Stimulated activated naive CD8-positive, alpha-beta T cell treated with anti-CD3 and anti-CD28 coated beads, Interleukin-15, amount 100 ng/mL, for 72 hours (primary cell): ENCODE measurements around the gene RPLP1.

Source experiments
- ATAC-seq: fragments of 150-1000 bp; cut with Tn5 transposase; 2 replicates; pipeline ENCODE4 v1.10.0; 2021; ENCODE audit warnings: mild to moderate bottlenecking, moderate library complexity
- DNase-seq, 2 donors: peaks; one replicate each; pipeline ENCODE4 v3.0.0; 2021 to 2022
- H3K27ac Mint-ChIP-seq, 2 donors: one replicate each; pipeline ENCODE4 v1.8.0; 2022; ENCODE audit warnings: mild to moderate bottlenecking in 2 of 2, mixed read lengths in 2 of 2, moderate library complexity in 2 of 2
- H3K27me3 Mint-ChIP-seq: one replicate; pipeline ENCODE4 v1.8.0; 2022; ENCODE audit warnings: mixed read lengths
- H3K4me1 Mint-ChIP-seq: one replicate; pipeline ENCODE4 v1.8.0; 2022; ENCODE audit warnings: mild to moderate bottlenecking, mixed read lengths
- H3K4me3 Mint-ChIP-seq, 2 donors: one replicate each; pipeline ENCODE4 v1.8.0; 2022; ENCODE audit warnings: mild to moderate bottlenecking in 2 of 2, mixed read lengths in 2 of 2, moderate library complexity in 1 of 2
- H3K9me3 Mint-ChIP-seq, 2 donors: one replicate each; pipeline ENCODE4 v1.8.0; 2022; ENCODE audit warnings: mixed read lengths in 2 of 2

Gene RPLP1

DNA sequence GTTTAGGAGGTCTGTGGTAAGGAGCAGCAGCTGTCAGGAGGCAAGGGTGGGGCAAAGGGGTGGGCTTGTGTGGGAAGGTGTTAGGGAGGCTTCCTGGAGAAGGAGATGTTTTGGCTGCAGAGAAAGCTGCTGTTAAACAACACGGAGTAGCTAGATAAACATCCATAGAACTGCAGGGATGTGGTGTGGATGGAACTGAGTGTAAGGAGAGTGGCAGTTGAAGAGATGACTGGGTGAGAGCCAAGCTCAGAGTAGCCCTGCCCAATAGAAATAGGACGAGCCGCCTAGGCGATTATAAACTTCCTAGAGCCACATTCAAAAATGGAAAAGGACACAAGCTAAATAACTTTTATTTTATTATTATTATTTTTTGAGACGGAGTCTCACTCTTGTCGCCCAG is 19.9 kb downstream of the RPLP1 start:
- Mint-ChIP-seq H3K4me3 (no peak overlapping the region), H3K9me3 (no peaks in the 10 kb centered on the region), H3K27me3 (peaks cover 9% of the 10 kb centered on the region), H3K4me1 (peaks cover 27% of the 10 kb centered on the region), H3K27ac (no peak overlapping the region)
- ATAC-seq (no peak), DNase-seq (no peak)

DNA sequence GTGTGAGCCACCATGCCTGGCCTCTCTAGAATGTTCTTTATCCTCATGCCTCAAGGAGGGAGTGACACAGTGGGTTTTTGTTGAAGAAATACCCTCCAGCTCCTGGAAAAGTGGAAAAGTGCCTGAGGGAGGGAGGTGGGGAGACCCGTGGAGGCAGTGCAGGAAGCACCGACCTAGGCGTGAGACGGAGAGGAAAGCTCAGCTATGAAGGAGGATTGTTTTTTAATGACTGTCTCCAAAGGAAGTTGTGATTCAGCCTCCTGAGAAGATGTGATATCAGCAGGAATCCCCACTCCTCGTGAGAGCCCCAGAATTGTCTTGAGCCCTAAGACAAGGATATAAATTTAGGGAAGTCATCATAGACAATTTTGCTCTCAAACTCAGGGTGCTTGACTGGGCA is 21.7 kb downstream of the RPLP1 start:
- peak overlapping the region in 1 of 2 donors; percentile 42 for H3K27ac Mint-ChIP-seq
- H3K9me3 Mint-ChIP-seq = peaks cover 0 to 1% of the 10 kb centered on the region in 2 donors
- peaks cover 9% of the 10 kb centered on the region for H3K27me3 Mint-ChIP-seq
- no peak overlapping the region for H3K4me3 Mint-ChIP-seq
- H3K4me1 Mint-ChIP-seq = peaks cover 10% of the 10 kb centered on the region
- DNase-seq (no peak), ATAC-seq (no peak)

DNA sequence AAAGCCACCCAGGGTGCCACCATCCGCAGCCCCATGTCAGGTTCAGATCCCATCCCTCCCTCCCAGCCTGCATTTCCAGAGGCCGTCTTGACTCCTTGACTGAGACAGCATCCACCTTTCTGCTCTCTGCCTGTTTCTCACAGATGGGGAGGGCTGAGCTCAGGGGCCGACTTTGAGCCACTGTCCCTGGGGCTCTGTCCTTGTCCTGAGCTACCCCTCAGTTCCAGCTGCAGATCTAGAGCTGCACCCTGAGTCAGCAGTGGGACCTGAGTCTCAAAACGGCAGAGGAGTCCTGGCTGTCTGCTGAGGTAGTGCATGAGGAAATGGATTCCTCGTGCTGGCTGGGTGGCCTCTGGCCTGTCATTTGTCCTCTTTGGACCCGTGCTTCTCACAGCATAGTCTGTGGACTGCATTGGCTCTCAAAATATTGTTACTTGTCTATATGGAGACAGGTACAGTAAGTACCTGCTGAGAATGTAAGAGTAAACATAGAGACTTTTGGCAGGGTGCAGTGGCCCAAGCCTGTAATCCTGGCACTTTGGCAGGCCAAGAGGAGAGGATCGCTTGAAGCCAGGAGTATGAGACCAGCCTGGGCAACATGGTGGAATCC is 22.3 kb downstream of the RPLP1 start:
- no peak overlapping the region for H3K4me3 Mint-ChIP-seq
- no peak for ATAC-seq
- H3K27me3 Mint-ChIP-seq = peaks cover 9% of the 10 kb centered on the region
- DNase-seq = no peak
- peak overlapping the region in 1 of 2 donors; percentile 37 for H3K27ac Mint-ChIP-seq
- peaks cover 4% of the 10 kb centered on the region for H3K4me1 Mint-ChIP-seq
- H3K9me3 Mint-ChIP-seq = peaks cover 5 to 7% of the 10 kb centered on the region in 2 donors

DNA sequence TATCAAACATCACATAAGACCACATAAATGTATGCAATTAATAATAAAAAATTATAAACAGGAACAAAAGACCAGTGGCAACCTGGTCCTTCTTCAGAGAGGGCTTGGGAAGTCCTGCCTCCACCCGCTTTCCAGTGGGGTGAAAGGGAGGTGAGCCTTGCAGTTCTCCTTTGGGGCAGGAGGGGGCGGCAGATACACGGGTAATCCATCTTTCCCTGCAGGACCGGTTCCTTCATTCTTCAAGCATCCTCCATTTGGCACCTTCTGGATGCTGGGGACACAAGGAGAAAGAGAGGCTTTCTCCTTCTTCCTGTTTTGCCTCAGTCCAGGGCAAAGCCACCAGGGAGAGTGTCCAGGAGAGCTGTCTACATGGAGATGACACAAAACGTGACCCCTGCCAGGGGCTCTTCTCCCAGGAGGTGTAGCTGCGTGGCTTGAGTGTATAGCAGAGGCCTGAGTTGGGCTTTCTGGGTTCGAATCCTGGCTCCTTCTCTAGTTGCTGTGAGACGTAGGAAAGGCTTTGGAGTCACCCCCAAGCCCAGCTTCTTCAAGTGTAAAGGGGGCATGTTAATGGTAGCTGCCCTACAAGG is 23.2 kb downstream of the RPLP1 start:
- no peak overlapping the region for H3K4me3 Mint-ChIP-seq
- peak; percentile 65 to 67 for DNase-seq

DNA sequence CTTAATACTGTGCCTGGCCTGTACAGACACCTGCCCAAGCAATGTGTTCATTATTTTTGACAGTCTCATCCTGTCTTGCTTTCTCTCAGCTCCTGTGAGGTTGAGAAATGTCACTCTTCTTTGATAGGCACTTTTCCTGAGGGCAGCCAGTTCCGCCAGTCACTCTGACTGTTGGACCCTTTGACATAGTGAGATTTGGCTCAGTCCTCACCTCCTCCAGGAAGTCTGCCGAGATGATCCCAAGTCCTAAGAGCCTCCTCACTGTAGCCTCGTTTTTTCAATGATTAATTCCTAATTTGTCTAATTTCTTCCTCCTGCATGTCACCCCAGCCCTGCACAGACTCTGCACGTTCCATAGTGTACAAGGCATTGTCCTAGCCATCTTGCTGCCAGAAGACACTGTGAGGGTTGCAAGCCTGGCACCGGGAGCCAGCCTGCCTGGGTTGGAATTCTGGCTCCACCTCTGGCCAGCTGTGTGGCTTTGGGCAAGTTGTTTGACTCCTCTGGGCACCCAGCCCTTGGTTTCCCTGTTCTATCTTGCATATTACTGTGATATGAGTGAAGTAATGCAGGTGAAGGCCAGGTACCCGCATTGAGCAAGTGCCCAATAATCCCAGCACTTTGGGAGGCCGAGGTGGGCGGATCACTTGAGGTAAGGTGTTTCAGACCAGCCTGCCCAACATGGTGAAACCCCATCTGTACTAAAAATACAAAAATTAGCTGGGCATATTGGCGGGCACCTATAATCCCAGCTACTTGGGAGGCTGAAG is 24.3 kb downstream of the RPLP1 start:
- Mint-ChIP-seq H3K27me3 (peaks cover 9% of the 10 kb centered on the region), H3K4me3 (no peak overlapping the region), H3K4me1 (peaks cover 4% of the 10 kb centered on the region), H3K9me3 (peaks cover 5 to 7% of the 10 kb centered on the region in 2 donors), H3K27ac (no peak overlapping the region)
- DNase-seq (no peak), ATAC-seq (no peak)

More for the DNA sequence above, 23.2 kb downstream of the RPLP1 start:
- Mint-ChIP-seq H3K27ac (no peak overlapping the region), H3K4me1 (peaks cover 4% of the 10 kb centered on the region), H3K9me3 (peaks cover 5 to 7% of the 10 kb centered on the region in 2 donors), H3K27me3 (peaks cover 9% of the 10 kb centered on the region)
- ATAC-seq = peak; percentile 76

DNA sequence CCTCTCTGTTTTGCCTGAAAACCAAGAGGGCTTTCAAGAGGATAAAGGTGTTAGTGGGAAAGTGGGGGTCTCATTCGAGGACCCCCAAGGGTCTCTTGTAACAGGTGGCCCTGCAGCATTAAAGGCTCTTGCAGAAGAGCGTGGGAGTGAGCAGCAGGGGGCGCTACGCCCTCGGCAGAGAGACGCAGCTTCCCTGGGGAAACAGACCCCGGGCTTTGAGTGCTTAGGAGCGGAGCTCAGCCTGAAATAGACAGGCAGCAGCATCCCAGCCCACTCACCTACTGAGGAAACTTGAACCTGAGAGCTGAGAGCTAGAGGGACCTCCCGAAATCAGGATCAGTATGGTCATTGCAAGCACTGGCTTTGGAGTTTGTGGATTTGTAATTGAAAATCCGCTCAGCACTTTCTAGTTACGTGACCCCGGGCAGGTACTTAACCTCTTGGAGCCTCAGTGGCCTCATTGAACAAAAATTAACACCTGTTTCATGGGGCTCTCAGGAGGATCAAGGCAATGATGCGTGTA is 25.7 kb downstream of the RPLP1 start:
- no peak overlapping the region for H3K27ac Mint-ChIP-seq
- peaks cover 9% of the 10 kb centered on the region for H3K27me3 Mint-ChIP-seq
- no peak for ATAC-seq
- peak in 1 of 2 donors; percentile 46 for DNase-seq
- peaks cover 5 to 7% of the 10 kb centered on the region in 2 donors for H3K9me3 Mint-ChIP-seq
- peaks cover 4% of the 10 kb centered on the region for H3K4me1 Mint-ChIP-seq
- no peak overlapping the region for H3K4me3 Mint-ChIP-seq

DNA sequence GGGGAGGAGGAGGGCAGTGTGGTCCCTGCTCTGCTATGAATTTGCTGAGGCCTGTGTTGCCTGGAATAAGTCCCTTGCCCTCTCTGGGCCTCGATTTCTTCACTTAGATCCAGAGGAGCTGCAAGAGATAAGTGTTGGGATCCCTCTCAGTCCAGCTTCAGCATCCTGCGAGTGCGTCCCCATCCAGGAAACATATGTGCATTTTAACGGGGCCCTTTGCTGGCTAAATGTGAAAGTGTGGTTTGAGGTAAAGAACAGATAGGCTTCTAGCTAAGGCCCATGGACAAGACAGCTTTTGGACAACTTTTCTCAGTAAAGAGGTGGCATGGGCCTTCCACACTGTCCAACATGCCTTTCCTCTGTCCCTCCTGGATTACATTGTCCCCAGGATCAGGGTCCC is 26.5 kb downstream of the RPLP1 start:
- no peak for DNase-seq
- no peak for ATAC-seq
- Mint-ChIP-seq H3K27ac (no peak overlapping the region), H3K27me3 (peaks cover 9% of the 10 kb centered on the region), H3K4me3 (no peak overlapping the region), H3K9me3 (peaks cover 5 to 7% of the 10 kb centered on the region in 2 donors), H3K4me1 (peaks cover 4% of the 10 kb centered on the region)

DNA sequence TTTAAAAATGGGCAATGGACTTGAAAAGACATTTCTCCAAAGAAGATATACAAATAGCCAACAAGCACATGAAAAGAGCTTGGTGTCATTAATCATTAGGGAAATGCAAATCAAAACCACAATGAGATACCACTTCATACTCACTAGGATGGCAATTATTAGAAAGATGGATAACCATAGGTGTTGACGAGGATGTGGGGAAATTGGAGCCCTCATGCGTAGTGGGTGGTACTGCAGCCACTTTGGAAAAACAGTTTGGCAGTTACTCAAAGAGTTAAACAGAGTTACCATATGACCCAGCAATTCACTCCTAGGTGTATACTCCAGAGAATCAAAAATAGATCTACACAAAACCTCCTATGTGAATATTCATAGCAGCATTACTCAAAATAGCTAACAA is 27.4 kb downstream of the RPLP1 start:
- H3K4me3 Mint-ChIP-seq = no peak overlapping the region
- H3K27me3 Mint-ChIP-seq = peaks cover 10% of the 10 kb centered on the region
- H3K9me3 Mint-ChIP-seq = peaks cover 5 to 7% of the 10 kb centered on the region in 2 donors
- peaks cover 4% of the 10 kb centered on the region for H3K4me1 Mint-ChIP-seq
- no peak overlapping the region for H3K27ac Mint-ChIP-seq
- ATAC-seq = no peak
- DNase-seq = no peak

DNA sequence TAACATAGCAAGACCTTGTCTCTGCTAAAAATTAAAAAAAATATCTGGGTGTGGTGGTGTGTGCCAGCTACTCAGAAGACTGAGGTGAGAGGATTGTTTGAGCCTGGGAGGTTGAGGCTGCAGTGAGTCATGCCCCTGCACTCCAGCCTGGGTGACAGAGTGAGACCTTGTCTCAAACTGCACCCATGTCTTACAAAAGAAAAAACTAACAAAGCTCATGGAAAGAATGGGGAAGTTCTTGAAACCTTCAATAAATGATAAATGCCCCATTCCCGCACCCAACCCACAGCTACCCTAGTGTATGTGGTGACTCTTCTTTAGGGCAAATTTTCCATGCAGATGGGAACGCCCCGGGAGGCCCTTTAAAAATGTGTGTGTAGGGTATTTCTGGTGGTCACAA is 28.3 kb downstream of the RPLP1 start:
- DNase-seq (no peak), ATAC-seq (no peak)
- Mint-ChIP-seq H3K9me3 (peaks cover 5 to 7% of the 10 kb centered on the region in 2 donors), H3K27me3 (peaks cover 7% of the 10 kb centered on the region), H3K4me1 (no peaks in the 10 kb centered on the region), H3K4me3 (no peak overlapping the region), H3K27ac (no peak overlapping the region)

DNA sequence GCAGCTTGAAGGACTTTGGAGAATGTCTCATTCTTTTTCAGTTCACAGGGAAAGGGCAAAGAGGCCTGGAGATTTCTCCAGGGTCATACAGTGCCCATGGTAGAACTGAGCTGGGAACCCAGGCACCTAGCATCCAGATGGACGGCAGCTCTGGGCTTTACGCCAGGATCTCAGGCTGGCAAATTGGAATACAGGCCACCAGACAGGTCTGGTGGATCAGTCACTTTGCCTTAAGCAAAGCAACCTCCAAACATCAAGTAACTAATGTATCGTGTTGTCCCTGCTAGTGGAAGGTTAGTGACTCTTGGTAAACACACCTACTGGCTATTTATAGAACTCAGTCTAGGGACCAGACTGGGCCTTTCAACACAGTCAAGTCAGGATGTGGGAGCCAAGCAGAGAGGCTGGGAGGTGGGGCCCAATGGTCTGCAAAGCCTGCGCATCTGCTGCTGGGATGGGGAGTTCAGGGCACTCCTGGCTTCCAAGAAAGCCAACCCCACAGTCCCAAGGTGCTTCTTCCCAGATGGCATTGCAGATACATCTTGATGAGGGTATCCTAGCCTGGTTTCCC is 30.2 kb downstream of the RPLP1 start:
- Mint-ChIP-seq H3K27ac (peak overlapping the region in 1 of 2 donors; percentile 36), H3K27me3 (peaks cover 7% of the 10 kb centered on the region), H3K9me3 (peaks cover 5 to 7% of the 10 kb centered on the region in 2 donors), H3K4me3 (no peak overlapping the region), H3K4me1 (no peaks in the 10 kb centered on the region)
- DNase-seq (no peak), ATAC-seq (no peak)

DNA sequence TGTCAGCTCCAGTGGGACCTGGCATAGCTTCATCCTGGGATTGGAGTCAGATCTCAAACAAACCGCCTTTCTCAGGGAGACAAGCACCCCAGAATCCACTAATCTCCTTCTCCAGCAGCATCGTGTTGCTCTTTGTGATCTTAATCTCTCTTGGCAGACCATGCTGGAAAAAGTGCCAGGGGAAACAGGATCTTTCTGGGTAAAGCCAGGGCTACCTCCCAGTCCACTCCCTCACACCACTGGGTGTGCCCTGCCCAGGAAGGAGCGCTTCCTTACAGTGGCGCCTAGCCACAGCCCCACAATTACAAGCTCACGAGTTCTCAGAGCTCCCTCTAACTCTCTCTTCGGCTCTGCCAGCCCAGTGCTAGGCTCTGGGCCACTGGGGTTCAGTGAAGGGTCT is 32.2 kb downstream of the RPLP1 start:
- Mint-ChIP-seq H3K4me1 (no peaks in the 10 kb centered on the region), H3K4me3 (no peak overlapping the region), H3K27ac (peak overlapping the region in 1 of 2 donors; percentile 51), H3K9me3 (peaks cover 0 to under 1% of the 10 kb centered on the region in 2 donors), H3K27me3 (peaks cover 7% of the 10 kb centered on the region)
- no peak for DNase-seq
- ATAC-seq = no peak

DNA sequence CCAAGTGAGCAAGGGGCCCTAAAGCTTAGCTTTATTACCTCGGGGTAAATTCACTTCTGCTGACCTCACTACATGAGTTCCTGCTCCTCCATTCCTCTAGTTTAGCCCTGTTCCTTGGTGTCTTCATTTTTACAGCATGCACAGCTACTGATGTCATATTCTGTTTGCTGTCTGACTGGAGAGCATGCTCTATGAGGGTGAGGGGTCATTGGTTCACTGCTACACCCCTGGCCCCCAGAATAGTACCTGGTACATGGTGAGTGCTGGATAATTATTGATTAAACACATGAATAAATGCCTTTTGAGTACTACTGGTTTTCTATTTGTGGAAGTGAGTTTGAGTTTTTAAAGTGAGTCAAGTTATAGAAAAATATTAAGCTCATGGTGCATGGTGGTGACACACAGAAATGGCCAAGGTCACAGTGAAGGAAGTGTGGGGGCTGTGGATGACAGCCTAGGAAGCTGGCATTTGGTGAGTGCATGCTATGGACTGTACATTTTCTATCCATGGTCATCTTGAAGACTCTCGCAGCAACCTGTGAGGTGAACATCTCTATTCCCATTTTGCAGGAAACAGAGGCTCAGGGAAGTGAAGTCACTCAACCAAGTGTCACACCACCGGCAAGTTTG is 34.0 kb downstream of the RPLP1 start:
- H3K4me1 Mint-ChIP-seq = no peaks in the 10 kb centered on the region
- no peaks in the 10 kb centered on the region for H3K9me3 Mint-ChIP-seq
- no peak overlapping the region for H3K4me3 Mint-ChIP-seq
- ATAC-seq (no peak), DNase-seq (no peak)
- peaks cover 13% of the 10 kb centered on the region for H3K27me3 Mint-ChIP-seq
- no peak overlapping the region for H3K27ac Mint-ChIP-seq

DNA sequence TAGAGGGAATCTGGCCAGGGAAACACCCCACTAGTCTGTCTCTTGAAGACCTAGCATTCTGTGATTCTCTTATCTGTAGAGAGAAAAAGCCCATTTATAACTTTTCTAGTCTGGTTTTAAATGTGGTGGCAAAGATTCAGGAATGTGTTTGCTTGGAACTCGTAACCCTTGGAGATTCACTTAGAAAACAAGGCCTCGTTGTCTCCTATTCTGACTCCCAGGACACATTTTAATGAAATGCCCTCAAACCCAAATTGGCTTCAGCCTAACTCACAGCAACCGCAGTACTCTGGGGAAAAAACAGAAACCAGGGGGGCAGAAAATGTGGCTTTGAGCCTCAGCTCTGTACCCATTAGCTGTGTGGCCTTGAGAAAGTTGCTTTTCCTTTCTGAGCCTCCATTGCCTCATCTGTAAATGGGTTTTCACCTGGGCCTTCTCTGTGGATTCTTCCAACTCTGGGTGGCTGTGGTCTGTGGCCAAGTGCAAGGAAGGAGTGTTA is 36.5 kb downstream of the RPLP1 start:
- DNase-seq = no peak
- Mint-ChIP-seq H3K27ac (no peak overlapping the region), H3K4me1 (no peaks in the 10 kb centered on the region), H3K27me3 (peaks cover 13% of the 10 kb centered on the region), H3K4me3 (no peak overlapping the region), H3K9me3 (no peaks in the 10 kb centered on the region)
- ATAC-seq = no peak

DNA sequence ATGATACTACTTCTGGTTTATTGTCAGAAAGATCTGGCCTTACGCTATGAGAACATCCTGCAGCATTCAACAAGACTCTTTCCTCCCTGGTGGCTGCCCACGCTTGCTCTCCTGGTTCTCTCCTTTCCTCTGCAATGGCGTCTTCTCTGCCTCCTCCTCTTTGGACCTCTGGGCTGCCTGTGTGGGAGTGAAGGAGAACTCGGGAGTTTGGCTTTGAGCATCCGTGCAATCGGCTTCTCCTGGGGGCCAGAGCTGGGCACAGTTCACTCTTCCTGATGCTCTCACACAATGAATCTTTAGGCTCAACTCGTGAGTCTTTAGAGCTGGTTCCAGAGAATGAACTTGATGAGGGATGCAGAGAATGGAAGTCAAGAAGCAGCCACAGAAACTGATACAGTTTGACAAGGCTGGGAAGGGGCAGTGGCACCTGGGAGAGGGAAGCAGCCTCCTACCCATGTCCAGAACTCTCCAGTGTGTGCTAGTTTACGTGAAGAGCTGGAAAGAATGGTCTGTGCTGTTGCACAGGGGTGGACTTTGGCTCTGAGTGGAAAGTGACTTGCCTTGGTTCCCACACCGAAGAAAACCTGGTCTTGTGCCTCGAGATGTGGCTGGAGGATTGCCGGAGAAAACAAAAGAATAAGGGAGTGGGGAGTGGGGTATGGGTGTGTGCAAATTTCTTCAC is 37.9 kb downstream of the RPLP1 start:
- Mint-ChIP-seq H3K27me3 (peaks cover 6% of the 10 kb centered on the region), H3K9me3 (no peaks in the 10 kb centered on the region), H3K4me3 (peak overlapping the region in 1 of 2 donors; percentile 3), H3K27ac (no peak overlapping the region), H3K4me1 (no peaks in the 10 kb centered on the region)
- ATAC-seq (no peak), DNase-seq (no peak)

DNA sequence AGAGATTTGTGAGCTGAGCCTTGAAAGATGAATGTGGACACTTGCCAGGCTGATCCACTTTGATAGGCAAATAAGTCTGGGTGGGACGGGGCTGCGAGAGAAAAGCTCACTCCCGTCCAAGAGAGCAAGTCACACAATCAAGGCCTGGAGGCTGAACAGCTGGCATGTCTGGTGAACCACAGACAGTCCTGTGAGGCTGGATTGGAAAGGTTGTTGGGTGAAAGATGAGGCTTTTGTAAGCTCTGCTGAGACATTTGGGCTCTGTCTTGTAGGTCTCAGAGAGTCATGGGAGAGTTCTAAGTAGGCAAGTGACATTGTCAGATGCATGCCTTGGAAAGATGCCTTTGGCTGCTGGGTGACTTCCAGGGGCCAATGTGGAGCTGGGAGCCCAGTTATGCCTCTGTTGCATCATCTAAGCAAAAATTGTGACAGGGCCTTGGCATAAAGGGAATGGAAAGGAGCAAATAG is 38.5 kb downstream of the RPLP1 start:
- peaks cover 6% of the 10 kb centered on the region for H3K27me3 Mint-ChIP-seq
- H3K27ac Mint-ChIP-seq = no peak overlapping the region
- H3K4me3 Mint-ChIP-seq = no peak overlapping the region
- no peaks in the 10 kb centered on the region for H3K4me1 Mint-ChIP-seq
- ATAC-seq = no peak
- H3K9me3 Mint-ChIP-seq = no peaks in the 10 kb centered on the region
- DNase-seq = no peak
